NB4 (cell line): Measurements from ENCODE around the gene FARSA.
A peak's percentile ranks its signal among the peaks of the same experiment; 100 is the strongest.

Experiments used
- DNase-seq: peaks from one replicate; pipeline ENCODE4 v3.0.0; 2010; ENCODE audit warnings: low read depth
- H3K4me3 ChIP-seq: one replicate; pipeline ENCODE4 v1.5.1; 2011; ENCODE audit warnings: mild to moderate bottlenecking, low read depth, low read length, moderate library complexity
- MYC ChIP-seq: IDR thresholded peaks from 2 replicates; pipeline ENCODE4 v1.6.1; 2011; ENCODE audit warnings: low read depth, low read length
- POLR2A ChIP-seq: IDR thresholded peaks from 2 replicates; pipeline ENCODE4 v1.6.1; 2011; ENCODE audit warnings: mild to moderate bottlenecking; ENCODE audit not compliant: insufficient read length; ENCODE audit errors: extremely low read depth
- TF ChIP-seq, protein P1 (sequence below): IDR thresholded peaks from 2 replicates; pipeline ENCODE4 v1.6.1; 2011; ENCODE audit warnings: low read depth, low read length
- TF ChIP-seq, protein P2 (sequence below): IDR thresholded peaks from one replicate; pipeline ENCODE4 v1.5.1; 2012; ENCODE audit warnings: low read depth, low read length

The FARSA gene

DNA sequence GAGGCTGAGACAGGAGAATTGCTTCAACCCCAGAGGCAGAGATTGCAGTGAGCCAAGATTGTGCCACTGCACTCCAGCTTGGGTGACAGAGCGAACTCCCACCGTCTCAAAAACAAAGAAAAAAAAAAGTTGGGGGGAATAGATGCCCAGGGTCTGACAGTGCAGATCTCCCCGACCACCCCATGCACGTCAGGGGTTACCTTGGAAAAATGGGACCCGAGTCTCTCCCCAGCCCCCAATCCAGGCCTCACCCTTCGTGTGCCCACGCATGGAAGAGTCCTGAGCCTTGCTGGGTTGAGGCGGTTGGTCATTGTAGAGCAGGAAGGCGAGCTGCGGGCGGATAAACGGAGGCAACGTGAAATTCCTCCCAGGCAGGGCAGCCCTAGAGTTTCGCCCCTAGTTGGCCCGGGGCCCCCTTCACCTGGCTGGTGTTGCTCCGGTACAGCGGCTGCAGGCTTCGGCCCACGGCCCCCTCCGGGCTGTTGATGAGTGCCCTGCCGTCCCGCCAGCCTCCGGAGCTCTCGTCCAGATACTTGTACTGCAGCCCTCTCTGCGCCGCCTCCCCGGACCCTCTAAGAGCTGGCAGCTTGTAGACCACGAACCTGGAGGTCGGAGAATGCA lies 52.9 kb downstream of the FARSA start:
- peak; percentile 22 for DNase-seq
- no peak for TF ChIP-seq MYC
- TF ChIP-seq, protein P1, sequence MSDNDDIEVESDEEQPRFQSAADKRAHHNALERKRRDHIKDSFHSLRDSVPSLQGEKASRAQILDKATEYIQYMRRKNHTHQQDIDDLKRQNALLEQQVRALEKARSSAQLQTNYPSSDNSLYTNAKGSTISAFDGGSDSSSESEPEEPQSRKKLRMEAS, result no peak
- TF ChIP-seq, protein P2, sequence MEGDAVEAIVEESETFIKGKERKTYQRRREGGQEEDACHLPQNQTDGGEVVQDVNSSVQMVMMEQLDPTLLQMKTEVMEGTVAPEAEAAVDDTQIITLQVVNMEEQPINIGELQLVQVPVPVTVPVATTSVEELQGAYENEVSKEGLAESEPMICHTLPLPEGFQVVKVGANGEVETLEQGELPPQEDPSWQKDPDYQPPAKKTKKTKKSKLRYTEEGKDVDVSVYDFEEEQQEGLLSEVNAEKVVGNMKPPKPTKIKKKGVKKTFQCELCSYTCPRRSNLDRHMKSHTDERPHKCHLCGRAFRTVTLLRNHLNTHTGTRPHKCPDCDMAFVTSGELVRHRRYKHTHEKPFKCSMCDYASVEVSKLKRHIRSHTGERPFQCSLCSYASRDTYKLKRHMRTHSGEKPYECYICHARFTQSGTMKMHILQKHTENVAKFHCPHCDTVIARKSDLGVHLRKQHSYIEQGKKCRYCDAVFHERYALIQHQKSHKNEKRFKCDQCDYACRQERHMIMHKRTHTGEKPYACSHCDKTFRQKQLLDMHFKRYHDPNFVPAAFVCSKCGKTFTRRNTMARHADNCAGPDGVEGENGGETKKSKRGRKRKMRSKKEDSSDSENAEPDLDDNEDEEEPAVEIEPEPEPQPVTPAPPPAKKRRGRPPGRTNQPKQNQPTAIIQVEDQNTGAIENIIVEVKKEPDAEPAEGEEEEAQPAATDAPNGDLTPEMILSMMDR, result no peak
- TF ChIP-seq POLR2A, result no peak
- peak overlapping the region; percentile 55 for H3K4me3 ChIP-seq

DNA sequence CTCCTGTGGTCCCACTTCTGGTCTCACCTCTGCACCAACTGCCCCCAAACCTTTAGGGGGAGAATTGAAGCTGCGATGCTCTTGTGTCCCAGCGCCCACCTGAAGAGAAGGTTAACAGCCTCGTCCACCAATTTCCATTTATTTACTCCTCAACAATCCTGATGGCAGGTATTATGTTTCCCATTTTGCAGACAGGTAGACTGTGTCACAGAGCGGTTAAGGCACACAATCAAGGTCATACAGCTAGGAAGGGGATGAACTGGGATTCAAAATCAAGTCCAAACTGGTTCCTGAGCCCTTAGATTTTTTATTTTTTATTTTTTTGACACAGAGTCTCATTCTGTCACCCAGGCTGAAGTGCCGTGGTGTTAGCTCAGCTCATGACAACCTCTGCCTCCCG lies 58.4 kb downstream of the FARSA start:
- DNase-seq, result no peak
- H3K4me3 ChIP-seq, result no peak overlapping the region
- TF ChIP-seq, protein P1, result no peak
- TF ChIP-seq, protein P2, result no peak
- TF ChIP-seq POLR2A (no peak), MYC (no peak)

DNA sequence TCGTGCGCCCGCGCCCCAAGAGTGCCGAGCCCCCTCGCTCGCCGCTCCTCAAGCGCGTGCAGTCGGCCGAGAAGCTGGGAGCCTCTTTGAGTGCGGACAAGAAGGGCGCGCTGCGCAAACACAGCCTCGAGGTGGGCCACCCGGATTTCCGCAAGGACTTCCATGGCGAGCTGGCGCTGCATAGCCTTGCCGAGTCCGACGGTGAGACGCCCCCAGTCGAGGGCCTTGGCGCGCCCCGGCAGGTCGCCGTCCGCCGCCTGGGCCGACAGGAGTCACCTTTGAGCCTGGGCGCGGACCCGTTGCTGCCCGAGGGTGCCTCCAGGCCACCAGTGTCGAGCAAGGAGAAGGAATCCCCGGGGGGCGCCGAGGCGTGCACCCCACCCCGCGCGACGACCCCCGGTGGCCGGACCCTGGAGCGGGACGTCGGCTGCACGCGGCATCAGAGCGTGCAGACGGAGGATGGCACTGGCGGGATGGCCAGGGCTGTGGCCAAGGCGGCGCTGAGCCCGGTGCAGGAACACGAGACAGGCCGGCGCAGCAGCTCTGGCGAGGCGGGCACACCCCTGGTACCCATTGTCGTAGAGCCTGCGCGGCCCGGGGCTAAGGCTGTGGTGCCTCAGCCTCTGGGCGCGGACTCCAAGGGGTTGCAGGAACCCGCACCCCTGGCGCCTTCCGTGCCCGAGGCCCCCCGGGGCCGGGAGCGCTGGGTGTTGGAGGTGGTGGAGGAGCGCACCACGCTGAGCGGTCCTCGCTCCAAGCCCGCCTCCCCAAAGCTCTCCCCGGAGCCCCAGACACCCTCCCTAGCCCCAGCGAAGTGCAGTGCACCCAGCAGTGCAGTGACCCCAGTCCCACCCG lies 59.4 kb downstream of the FARSA start:
- TF ChIP-seq POLR2A (no peak), MYC (no peak)
- TF ChIP-seq, protein P1, result no peak
- TF ChIP-seq, protein P2, result no peak
- H3K4me3 ChIP-seq, result no peak overlapping the region
- DNase-seq, result no peak

DNA sequence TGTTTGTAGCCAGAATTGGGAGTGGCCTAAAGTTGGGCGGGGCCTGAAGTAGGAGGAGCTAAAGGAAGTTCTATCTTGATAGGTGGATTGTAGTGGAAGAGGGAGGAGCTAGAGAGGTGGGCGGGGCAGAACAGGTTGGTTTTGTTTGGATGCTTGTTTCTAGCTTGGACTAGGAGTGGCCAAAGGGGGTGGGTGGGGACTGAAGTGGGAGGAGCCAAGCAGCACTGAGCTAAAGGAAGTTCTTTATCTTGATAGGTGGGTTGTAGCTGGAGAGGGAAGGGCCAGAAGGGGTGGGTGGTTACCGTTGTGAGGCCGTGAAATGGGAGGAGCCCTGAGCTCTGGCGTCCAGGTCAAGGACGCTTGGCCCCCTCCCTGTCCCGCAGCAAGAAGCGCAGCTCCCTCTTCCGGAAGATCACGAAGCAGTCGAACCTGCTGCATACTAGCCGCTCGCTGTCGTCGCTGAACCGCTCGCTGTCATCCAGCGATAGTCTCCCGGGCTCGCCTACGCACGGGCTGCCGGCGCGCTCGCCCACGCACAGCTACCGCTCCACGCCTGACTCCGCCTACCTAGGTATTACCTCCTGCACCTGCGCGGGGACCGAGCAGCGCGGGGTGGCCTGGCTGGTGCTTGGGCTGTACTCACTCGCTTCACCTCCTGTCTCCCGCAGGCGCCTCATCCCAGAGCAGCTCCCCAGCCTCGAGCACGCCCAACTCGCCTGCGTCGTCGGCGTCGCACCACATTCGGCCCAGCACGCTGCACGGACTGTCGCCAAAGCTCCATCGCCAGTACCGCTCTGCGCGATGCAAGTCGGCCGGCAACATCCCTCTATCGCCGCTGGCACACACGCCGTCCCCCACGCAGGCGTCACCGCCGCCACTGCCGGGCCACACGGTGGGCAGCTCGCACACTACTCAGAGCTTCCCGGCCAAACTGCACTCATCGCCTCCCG lies 60.3 kb downstream of the FARSA start:
- TF ChIP-seq, protein P1, result no peak
- peak; percentile 49 for DNase-seq
- H3K4me3 ChIP-seq, result no peak overlapping the region
